Liver (tissue), 9 donors: ENCODE results near the gene HIP1R. TPM values are rescaled to one million over a fixed set of nuclear protein-coding genes. Genes with fewer than 3 reads are reported as not detected.

Source experiments
- DNase-seq: peaks from one replicate; pipeline ENCODE4 v3.0.0-alpha.2; 2017; ENCODE audit warnings: low spot score
- H3K27ac ChIP-seq, 2 donors: one replicate each; pipeline ENCODE4 v1.7.0; 2013; ENCODE audit warnings: inconsistent platforms in 2 of 2, low read length in 2 of 2, control low read depth in 1 of 2, low read depth in 1 of 2, mild to moderate bottlenecking in 1 of 2
- H3K27me3 ChIP-seq, 4 donors: one replicate each; pipeline versions ENCODE4 v1.6.1 to v1.7.0; 2013; ENCODE audit warnings: low read length in 3 of 4, inconsistent platforms in 1 of 4, mild to moderate bottlenecking in 1 of 4, moderate library complexity in 1 of 4; ENCODE audit not compliant: control insufficient read depth in 4 of 4, insufficient read depth in 4 of 4
- H3K36me3 ChIP-seq, 4 donors: one replicate each; pipeline versions ENCODE4 v1.6.1 to v1.7.0; 2013; ENCODE audit warnings: low read length in 3 of 4, mild to moderate bottlenecking in 3 of 4, low read depth in 1 of 4, moderate library complexity in 1 of 4; ENCODE audit not compliant: control insufficient read depth in 4 of 4, insufficient read depth in 3 of 4
- H3K4me1 ChIP-seq, 4 donors: one replicate each; pipeline versions ENCODE4 v1.6.1 to v1.7.0; 2013; ENCODE audit warnings: low read length in 3 of 4, mild to moderate bottlenecking in 3 of 4, moderate library complexity in 1 of 4; ENCODE audit not compliant: control insufficient read depth in 4 of 4, insufficient read depth in 4 of 4
- H3K4me3 ChIP-seq, 3 donors: one replicate each; pipeline versions ENCODE4 v1.6.1 to v1.7.0; 2013; ENCODE audit warnings: low read length in 3 of 3, control low read depth in 1 of 3, low read depth in 1 of 3, mild to moderate bottlenecking in 1 of 3
- H3K9ac ChIP-seq, 2 donors: one replicate each; pipeline ENCODE4 v1.7.0; 2013; ENCODE audit warnings: low read length in 2 of 2, mild to moderate bottlenecking in 2 of 2, moderate library complexity in 2 of 2, control low read depth in 1 of 2, low read depth in 1 of 2
- H3K9me3 ChIP-seq, 4 donors: one replicate each; pipeline versions ENCODE4 v1.6.1 to v1.7.0; 2013; ENCODE audit warnings: low read length in 3 of 4; ENCODE audit not compliant: control insufficient read depth in 4 of 4
- EGR1 ChIP-seq, 2 donors: IDR thresholded peaks; 2 replicates each; pipeline ENCODE4 v1.6.1; 2016 to 2018; ENCODE audit warnings: antibody characterized with exemption in 2 of 2, low read depth in 2 of 2
- FOXA1 ChIP-seq: IDR thresholded peaks from 2 replicates; pipeline ENCODE4 v1.6.1; 2016; ENCODE audit warnings: antibody characterized with exemption
- FOXA2 ChIP-seq: IDR thresholded peaks from 2 replicates; pipeline ENCODE4 v1.6.1; 2016; ENCODE audit warnings: antibody characterized with exemption
- GABPA ChIP-seq, 2 donors: IDR thresholded peaks in 1 of 2; conservative IDR thresholded peaks in 1 of 2; 2 replicates each; pipeline ENCODE4 v1.6.1; 2016; ENCODE audit warnings: antibody characterized with exemption in 2 of 2, mild to moderate bottlenecking in 1 of 2, moderate library complexity in 1 of 2
- HNF4A ChIP-seq, 2 donors: conservative IDR thresholded peaks; 2 replicates each; pipeline ENCODE4 v1.6.1; 2016; ENCODE audit warnings: antibody characterized with exemption in 2 of 2, mild to moderate bottlenecking in 2 of 2
- HNF4G ChIP-seq: IDR thresholded peaks from 2 replicates; pipeline ENCODE4 v1.6.1; 2016; ENCODE audit warnings: antibody characterized with exemption
- JUND ChIP-seq, 2 donors: IDR thresholded peaks; 2 replicates each; pipeline ENCODE4 v1.6.1; 2016; ENCODE audit warnings: antibody characterized with exemption in 2 of 2
- MAX ChIP-seq: IDR thresholded peaks from 2 replicates; pipeline ENCODE4 v1.6.1; 2016; ENCODE audit warnings: antibody characterized with exemption
- NR2F2 ChIP-seq: IDR thresholded peaks from 2 replicates; pipeline ENCODE4 v1.6.1; 2016; ENCODE audit warnings: antibody characterized with exemption
- RAD21 ChIP-seq, 2 donors: IDR thresholded peaks; 2 replicates each; pipeline ENCODE4 v1.6.1; 2016; ENCODE audit warnings: antibody characterized with exemption in 2 of 2, mild to moderate bottlenecking in 2 of 2
- RXRA ChIP-seq, 2 donors: IDR thresholded peaks; 2 replicates each; pipeline ENCODE4 v1.6.1; 2017 to 2018; ENCODE audit warnings: antibody characterized with exemption in 2 of 2, mild to moderate bottlenecking in 1 of 2
- TAF1 ChIP-seq: conservative IDR thresholded peaks from 2 replicates; pipeline ENCODE4 v1.6.1; 2016; ENCODE audit warnings: antibody characterized with exemption, mild to moderate bottlenecking
- YY1 ChIP-seq: IDR thresholded peaks from 2 replicates; pipeline ENCODE4 v1.6.1; 2016; ENCODE audit warnings: antibody characterized with exemption, mild to moderate bottlenecking
- WGBS: extraction: QIAGEN DNeasy Blood & Tissue Kit; methylation state at CpG from one replicate; pipeline ENCODE4 v1.1.7; 2013; 5-methylcytosine and 5-hydroxymethylcytosine counted together
- polyA plus RNA-seq, 2 donors: library from polyadenylated mRNA; stranded (reverse) in 1 of 2; unstranded in 1 of 2; fragments of 200-250 nt in 1 of 2; fragments of >200 nt in 1 of 2; fragmentation: Nextera tagmentation in 1 of 2; extraction: Ambion mirVana in 1 of 2; gene quantifications; one replicate each; pipeline versions ENCODE4 v1.2.1 to v1.2.3, GENCODE V29; 2013 to 2015
- total RNA-seq, 2 donors: library from RNA; depleted of rRNA; stranded (reverse); fragments of >200 nt; gene quantifications; one replicate each; pipeline ENCODE4 v1.2.3, GENCODE V29; 2014
- TF ChIP-seq, protein P1 (sequence below): IDR thresholded peaks from 2 replicates; pipeline ENCODE4 v1.6.1; 2016; ENCODE audit warnings: antibody characterized with exemption
- TF ChIP-seq, protein P2 (sequence below): IDR thresholded peaks from 2 replicates; pipeline ENCODE4 v1.6.1; 2016; ENCODE audit warnings: antibody characterized with exemption
- TF ChIP-seq, protein P3 (sequence below): fragments of 150-350 bp; IDR thresholded peaks from 2 replicates; pipeline ENCODE4 v1.5.1; 2017; ENCODE audit warnings: improper control_type of control experiment, low read depth, low read length; ENCODE audit not compliant: missing input control
- donor health status: healthy.
- donor health status: healthy.
- donor health status: healthy.
- donor health status: healthy.
- donor health status: healthy.

Gene HIP1R
- total and polyA plus RNA-seq, 4 donors = 12.4 to 52.5 (median 17.0) TPM

DNA sequence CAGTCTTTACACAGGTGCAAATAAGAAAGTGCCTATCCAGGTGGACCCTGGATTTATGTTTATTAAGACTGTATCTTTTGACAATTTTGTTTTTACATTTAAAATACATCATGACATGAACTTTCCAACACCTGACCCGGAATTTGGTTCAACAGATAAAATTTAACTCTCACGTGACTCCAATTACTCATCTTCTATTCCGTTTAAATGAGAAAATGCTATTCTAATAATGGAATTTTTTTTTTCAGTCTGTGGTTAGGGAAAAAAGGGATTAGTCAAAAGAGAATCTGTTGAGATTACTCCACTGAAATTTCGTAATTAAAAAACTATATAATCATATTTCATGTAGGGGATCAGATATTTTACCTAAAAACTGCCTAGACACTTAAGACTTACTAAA is 49.6 kb downstream of the HIP1R start:
- Histone ChIP-seq H3K36me3 (no peaks in the 10 kb centered on the region), H3K4me3 (no peak overlapping the region), H3K27me3 (no peaks in the 10 kb centered on the region), H3K9ac (no peak overlapping the region), H3K27ac (no peak overlapping the region), H3K9me3 (no peaks in the 10 kb centered on the region), H3K4me1 (peaks cover 0 to 29% (median 10%) of the 10 kb centered on the region in 4 donors)
- no peak for DNase-seq
- TF ChIP-seq MAX = no peak
- TF ChIP-seq FOXA2 = no peak
- no peak for TF ChIP-seq TAF1
- no peak for TF ChIP-seq NR2F2
- TF ChIP-seq, protein P1, sequence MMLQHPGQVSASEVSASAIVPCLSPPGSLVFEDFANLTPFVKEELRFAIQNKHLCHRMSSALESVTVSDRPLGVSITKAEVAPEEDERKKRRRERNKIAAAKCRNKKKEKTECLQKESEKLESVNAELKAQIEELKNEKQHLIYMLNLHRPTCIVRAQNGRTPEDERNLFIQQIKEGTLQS = no peak
- TF ChIP-seq, protein P2, sequence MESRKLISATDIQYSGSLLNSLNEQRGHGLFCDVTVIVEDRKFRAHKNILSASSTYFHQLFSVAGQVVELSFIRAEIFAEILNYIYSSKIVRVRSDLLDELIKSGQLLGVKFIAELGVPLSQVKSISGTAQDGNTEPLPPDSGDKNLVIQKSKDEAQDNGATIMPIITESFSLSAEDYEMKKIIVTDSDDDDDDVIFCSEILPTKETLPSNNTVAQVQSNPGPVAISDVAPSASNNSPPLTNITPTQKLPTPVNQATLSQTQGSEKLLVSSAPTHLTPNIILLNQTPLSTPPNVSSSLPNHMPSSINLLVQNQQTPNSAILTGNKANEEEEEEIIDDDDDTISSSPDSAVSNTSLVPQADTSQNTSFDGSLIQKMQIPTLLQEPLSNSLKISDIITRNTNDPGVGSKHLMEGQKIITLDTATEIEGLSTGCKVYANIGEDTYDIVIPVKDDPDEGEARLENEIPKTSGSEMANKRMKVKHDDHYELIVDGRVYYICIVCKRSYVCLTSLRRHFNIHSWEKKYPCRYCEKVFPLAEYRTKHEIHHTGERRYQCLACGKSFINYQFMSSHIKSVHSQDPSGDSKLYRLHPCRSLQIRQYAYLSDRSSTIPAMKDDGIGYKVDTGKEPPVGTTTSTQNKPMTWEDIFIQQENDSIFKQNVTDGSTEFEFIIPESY = no peak
- TF ChIP-seq RXRA (IDR thresholded peaks at IDR 0.05) = no peak
- TF ChIP-seq HNF4G = no peak
- no peak for TF ChIP-seq HNF4A (conservative IDR thresholded peaks at IDR 0.05)
- TF ChIP-seq YY1 = no peak
- no peak for TF ChIP-seq EGR1 (IDR thresholded peaks at IDR 0.05; ENCODE audit: low read depth in 2 of 2)
- 75% methylated on average over 4 of the region's 4 CpGs for WGBS

DNA sequence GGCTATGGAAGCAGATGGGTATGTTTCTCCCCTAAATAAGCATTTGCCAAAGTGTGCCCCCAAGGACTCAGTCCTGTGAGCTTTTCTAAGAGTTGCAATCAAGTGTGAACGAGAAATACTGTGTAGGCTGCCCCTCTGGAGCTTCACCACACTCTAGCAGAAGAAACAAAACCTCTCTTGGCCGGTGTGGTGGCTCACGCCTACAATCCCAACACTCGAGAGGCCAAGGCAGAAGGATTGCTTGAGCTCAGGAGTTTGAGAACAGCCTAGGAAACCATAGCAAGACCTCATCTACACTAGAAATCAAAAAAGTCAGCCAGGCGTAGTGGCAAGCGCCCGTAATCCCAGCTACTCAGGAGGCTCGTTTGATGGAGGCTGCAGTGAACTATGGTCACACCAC is 50.9 kb downstream of the HIP1R start:
- no peak for DNase-seq
- TF ChIP-seq GABPA (IDR thresholded peaks at IDR 0.05 in 1 of 2, conservative IDR thresholded peaks at IDR 0.05 in 1 of 2) (no peak), RAD21 (IDR thresholded peaks at IDR 0.05) (no peak), YY1 (no peak), JUND (IDR thresholded peaks at IDR 0.05) (no peak), FOXA1 (no peak)
- TF ChIP-seq, protein P3, sequence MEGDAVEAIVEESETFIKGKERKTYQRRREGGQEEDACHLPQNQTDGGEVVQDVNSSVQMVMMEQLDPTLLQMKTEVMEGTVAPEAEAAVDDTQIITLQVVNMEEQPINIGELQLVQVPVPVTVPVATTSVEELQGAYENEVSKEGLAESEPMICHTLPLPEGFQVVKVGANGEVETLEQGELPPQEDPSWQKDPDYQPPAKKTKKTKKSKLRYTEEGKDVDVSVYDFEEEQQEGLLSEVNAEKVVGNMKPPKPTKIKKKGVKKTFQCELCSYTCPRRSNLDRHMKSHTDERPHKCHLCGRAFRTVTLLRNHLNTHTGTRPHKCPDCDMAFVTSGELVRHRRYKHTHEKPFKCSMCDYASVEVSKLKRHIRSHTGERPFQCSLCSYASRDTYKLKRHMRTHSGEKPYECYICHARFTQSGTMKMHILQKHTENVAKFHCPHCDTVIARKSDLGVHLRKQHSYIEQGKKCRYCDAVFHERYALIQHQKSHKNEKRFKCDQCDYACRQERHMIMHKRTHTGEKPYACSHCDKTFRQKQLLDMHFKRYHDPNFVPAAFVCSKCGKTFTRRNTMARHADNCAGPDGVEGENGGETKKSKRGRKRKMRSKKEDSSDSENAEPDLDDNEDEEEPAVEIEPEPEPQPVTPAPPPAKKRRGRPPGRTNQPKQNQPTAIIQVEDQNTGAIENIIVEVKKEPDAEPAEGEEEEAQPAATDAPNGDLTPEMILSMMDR = no peak
- TF ChIP-seq, protein P1 = no peak
- peaks cover 0 to 29% (median 10%) of the 10 kb centered on the region in 4 donors for H3K4me1 ChIP-seq
- H3K9ac ChIP-seq = no peak overlapping the region
- H3K27ac ChIP-seq = no peak overlapping the region
- H3K4me3 ChIP-seq = no peak overlapping the region
- WGBS = 96% methylated on average over 8 of the region's 8 CpGs
- H3K36me3 ChIP-seq = no peaks in the 10 kb centered on the region
- no peaks in the 10 kb centered on the region for H3K27me3 ChIP-seq
- no peaks in the 10 kb centered on the region for H3K9me3 ChIP-seq
